IPS-NIHi7 (cell line): ENCODE results near the gene INTS3.

ENCODE experiments used
- DNase-seq: peaks from one replicate; pipeline ENCODE4 v3.0.0; 2012; ENCODE audit warnings: mixed read lengths; ENCODE audit errors: extremely low spot score

INTS3 gene

DNA sequence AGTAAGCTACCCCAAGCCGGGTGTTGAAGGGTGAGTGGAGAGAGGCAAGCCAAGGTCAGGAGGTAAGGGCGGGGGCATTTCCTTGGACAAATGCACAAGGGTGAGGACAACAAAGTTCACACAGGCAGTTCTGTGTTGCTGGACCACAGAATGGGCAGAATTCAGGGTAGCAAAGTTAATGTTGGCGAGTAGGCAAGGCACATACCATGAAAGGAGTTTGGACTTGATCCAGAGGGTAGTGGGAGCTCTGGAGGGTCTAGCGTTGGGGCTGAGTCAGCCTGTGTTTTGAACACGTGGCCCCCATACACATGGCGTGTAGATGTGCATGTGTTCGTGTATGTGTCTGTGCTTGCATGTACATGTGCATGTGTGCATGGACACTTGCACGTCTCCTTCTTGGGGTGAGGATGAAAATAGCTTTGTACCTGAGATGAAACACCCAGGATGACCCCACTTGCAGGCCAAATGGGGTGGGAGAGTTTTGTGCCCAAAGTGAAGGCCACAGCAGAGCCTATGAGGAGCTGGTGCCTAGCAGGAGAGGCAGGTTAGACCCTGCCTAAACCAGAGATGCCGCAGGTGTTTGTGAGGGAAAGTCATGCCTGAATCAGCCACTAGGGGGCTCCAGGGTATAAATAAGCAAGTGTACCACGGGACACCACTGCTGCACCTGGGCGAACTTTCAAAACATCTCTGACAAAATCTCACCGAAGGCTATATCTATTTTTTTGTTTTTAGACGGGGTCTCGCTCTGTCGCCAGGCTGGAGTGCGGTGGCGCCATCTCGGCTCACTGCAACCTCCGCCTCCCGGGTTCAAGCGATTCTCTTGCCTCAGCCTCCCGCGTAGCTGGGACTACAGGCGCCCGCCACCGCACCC is 69.2 kb downstream of the INTS3 start:
- DNase-seq: peak; percentile 89

DNA sequence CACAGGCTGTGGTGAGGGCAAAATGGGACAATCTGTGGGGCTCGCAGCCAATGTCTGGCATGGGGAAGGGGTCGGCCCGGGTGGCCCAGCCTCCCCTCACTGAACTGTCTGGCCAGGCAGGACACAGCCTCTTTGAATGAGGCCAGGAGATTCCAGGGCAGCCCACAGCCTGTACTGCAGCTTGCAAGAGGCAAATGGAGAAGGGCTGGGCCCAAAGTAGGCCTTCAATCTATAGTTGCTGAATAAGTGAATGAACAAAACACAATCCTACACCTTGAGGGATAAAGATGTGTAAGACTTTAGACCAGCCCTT is 70.6 kb downstream of the INTS3 start:
- no peak for DNase-seq

DNA sequence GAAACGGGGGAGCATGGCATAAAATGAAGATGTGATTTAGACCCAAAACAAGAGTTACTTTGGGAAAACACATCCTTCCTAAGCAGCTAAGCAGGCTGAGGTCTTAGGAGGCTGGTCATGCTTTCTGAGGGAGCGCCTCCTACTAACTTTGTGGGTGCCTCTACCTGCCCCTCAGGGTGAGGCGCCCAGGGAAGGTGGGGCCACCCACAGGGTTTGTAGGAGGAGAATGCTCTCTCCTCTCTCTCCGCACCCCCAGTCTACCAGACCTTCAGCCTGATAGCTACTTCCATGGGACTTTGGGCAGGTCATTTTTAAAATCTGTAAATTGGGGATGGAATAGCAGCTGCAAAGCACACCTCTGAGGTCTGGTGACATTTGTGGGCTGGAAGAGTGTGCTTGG is 71.2 kb downstream of the INTS3 start:
- DNase-seq: no peak

DNA sequence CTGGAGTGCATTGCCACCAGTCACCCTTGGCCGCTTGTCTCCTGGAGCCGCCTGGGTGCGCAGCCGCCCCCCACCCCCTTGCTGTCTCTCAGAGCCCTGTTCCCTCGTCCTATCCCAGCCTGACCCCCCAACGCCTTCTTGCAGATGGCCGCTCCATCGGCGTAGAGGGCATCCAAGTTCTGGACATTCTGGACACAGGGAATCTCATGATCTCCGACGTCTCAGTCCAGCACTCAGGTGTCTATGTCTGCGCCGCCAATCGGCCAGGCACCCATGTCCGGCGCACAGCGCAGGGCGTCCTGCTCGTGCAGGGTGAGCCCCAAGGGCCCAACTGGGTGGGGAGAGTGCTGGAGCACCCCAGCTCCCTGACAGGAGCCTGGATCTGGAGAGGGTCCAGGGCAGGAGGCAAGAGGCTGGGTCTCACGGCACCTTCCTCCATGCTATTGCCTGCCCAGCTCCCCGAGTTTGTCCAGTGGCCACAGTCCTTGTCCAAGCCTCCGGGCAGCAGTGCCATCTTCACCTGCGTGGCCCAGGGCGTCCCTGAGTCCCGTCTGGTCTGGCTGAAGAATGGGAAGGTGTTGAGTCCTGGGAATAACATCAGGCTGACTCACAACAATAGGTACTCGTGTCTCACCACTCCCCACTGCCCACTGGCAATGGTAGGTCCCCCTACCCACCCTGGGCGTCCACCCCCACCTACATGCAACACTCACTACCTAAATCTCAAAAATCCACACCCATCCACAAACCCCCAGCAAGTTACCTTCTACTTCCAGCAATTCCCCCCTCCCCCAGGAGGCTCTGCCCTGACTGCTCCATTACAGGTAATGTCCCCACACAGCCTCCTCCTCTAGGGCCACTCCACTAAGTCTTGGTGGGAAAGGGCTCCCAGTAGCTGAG is 72.0 kb downstream of the INTS3 start:
- DNase-seq: no peak

DNA sequence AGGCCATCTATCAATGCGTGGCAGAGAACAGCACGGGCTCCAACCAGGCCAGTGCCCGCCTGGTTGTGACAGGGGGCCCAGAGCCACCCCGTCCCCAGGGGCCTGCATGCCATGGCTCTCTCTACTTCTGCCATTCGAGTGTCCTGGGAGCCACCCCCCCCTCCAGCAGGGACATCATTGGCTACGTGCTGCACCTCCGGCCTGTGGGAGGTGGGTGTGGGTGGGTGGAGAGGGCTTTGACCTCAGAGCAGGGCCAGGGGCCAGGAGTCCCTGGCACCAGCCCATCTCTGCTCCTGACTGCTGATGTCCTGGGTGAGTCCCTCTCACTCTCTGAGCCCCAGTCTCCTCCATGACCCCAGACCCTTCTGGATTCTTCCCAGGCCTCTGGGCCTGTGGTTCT is 72.7 kb downstream of the INTS3 start:
- no peak for DNase-seq

DNA sequence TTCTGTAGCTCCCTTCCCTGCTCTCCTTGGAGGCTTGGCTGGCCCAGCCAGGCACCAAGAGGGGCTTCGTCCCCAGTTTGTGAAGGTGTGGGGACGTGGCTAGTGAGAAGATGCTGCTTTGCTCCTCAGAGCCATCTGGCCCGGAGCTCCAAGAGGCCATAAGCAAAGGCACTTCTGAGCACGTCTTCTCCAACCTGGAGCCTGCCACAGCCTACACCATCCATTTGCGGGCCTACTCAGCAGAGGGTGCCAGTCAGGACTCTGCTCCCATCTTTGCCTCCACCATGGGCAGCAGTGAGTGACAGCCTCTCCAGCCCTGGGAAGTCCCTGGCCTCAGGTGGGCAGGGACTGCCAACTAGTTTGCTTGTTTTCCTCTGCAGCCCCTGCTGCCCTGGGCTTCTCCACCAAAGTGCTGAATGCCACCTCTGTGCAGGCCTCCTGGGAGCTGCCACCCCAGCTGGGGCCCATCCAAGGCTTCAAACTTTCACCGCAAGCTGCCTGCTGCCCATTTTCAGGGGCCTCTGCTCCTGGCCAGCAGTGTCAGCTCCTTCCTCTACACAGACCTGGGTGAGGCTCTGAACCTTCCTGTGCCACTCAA is 73.3 kb downstream of the INTS3 start:
- no peak for DNase-seq

DNA sequence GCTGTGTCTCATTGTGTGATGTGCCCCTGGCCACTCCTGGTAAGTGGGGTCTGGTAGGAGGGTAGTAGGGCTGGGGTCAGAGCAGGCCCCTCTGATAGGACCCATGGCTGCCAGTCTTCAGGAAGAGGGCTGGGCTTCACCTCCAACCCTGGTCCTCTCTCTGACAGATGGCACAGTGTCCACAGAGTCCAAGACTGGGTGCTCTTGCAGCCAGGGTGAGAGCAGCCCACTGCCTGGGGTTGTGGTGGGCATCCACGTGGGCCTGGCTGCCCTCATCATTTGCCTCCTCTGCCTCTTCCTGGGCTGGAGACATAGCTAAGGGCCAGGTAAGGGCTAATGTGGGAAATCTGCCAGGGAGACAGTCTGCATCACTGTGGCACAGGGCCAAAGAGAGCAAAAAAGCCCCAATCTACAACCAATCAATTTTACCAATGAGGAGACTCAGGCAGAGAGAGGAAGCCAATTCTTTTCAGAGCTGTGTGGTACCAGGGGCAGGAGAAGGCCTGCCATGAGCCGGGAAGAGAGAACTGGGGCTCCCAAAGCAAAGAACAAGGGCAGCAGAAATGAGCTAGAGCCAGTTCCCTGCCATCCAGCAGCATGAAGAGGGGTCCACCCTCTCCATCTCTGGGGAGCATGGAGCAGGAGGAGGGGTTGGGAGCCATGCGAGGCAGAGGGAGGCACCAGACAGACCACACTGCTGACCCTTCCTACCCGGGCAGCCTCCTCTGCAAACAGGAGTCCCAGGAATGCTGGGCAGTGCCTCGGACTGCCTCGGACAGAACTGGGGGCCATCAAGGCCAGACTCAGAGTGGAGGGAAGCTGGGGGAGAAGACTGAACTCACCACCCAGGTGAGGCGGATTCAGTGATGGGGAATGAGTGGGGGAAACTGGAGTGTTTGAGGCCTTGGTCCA is 74.2 kb downstream of the INTS3 start:
- DNase-seq: no peak

DNA sequence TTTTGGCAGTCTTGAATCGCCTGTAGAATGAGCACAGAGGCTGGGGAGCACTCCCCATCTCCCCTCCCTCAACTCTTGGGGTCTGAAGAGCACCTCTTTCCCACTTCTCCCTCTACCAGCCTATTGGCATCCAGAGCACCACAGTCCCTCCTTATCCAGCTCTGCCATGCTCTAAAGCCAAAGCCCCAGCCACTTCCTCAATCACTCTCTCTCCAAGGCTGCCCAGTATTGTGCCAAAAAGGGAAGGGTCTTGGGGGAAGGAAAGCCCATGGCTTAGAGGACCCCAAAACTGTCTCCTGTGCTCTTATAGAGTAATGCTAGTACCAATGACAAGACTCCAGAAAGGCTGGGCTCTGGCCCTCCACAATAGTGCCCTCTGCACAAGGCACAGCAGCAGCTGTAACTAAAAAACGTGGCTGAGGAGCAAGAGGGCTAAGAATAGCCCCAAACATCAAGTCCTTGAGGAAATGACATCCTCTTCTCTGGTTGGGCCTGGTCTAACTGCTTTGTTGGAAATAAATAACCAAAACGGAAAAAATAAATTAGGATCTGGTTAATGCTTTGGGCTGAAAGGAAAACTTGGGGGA is 75.7 kb downstream of the INTS3 start:
- no peak for DNase-seq

DNA sequence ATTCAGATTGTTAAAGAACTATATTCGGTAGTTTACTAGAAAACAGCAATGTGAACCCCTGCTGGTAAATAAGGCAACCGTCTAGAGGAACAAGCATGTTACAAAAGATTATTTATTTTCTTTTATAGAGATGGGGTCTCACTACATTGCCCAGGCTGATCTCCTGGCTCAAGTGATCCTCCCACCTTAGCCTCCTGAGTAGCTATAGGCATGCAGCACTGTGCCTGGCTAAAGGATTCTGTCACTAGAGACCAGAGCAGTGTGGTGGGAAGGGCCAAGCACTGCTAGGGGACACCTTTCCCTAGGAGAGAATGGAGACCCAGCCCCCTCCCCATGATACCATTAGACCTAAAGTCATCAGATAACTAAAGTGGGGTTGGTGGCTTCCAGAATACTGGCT is 76.3 kb downstream of the INTS3 start:
- no peak for DNase-seq

DNA sequence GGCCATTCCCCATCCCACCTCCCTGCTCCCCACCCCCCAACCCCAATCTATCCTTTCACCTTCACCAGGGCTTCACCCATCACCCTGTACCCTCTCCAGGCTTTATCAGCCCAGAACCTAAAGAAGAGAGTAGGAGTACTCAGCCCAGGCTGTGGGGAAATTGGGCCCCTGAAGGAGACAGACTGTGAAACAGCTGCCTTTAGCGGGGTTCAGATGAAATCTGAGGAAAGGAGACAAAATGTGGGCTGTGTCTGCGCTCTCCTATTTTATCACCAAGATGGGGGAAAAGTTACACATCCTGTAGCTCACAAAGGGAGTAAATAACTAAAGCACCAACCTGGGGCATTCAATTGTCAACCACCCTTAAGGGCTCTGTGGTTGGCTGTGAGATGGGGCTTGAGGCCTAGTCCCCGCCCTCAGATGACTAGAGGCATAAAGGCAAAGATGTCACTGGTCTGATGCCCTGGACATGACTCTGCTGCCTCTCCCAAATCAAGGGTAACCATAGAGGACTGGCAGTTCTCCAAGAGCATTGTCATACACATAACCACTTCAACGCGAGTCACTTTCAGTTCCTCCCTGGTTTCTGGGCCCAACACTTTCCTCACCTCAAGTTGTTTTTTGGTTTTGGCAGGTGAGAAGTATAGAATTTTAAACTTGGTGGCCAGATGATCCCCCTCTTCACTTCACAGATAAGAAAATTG is 77.3 kb downstream of the INTS3 start:
- peak; percentile 8 for DNase-seq

DNA sequence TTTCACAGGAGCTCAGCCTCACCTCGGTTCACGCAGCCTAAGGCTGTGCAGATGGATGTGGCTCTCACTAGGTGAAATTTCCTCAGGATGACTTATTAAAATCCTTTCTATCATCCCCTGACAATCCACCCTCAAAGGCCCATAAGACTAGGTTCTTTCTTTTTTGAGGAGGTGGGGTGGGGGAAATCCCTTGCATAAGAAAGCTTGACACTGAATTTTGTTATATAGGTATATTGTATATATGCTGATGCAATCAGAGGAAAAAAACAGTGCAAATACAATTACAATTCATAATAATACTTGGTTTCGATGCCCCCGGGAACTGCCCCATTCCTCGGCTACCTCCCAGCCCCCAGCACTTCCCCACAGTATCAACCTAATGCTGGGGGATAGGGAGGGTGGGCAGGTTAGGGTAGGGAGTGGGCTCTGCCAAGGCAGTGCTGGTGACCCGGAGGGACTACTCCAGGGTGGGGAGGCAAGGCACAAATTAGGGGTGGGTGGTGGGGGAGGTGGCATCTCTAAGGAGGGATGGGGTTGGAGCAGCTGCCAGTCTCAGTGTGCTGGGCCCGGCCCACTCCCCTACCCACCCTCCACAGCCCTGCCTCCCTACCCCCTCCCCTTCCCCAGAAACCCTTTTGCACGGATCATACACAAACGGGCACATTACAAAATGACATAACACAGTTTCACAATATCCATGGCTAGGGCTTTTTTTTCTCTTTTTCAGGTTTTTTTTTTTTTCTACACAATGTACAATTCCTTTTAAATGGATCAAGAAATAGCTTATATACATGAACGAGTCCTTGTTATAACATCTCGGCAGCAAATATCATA is 78.3 kb downstream of the INTS3 start:
- no peak for DNase-seq

DNA sequence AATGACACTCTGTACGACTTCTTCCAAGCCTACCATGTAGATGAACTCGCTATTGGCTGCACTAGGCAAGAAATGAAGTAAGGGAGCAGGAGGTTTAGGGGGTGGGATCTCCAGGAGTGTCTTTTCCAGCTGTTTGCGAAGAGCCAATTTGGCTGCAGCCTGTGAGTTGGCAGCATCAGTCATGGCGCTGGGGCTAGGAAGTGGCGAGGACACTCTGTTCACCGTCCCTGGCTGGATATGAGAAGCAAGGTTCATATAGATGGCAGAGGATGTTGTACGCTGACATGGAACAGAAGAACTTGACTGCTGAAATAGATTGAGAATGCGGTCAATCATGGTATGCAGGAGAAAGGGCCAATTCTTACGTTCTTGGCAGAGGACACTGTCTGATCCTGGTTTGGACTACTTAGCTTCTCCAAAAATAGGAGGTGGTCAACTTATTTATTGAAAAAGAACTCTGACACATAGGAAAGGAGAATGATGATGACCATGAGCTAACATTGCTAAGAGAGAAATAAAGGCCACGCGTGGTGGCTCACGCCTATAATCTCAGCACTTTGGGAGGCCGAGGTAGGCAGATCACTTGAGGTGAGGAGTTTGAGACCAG is 88.5 kb downstream of the INTS3 start:
- no peak for DNase-seq

DNA sequence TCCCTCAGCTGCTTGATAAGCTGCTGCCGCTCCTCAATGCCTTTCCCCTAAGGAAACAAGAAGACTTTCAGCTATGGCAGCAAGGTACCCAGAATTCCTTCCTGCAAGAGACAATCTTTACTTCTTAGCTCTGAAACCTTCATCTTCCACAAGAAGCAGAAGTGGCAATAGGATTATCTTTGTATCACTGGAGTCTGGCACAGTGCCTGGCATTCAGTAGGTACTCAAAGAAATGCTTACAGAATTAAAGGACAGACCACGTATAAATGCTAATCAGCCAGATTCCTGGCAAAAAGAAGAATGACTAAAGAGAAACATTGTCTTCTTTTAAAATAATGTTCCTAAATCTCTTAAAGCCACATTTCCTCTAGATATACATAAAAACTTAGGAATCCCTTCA is 91.0 kb downstream of the INTS3 start:
- DNase-seq: no peak
